IPS-NIHi7 (cell line): ENCODE results near the gene RPP40.

Source experiments
- DNase-seq: peaks from one replicate; pipeline ENCODE4 v3.0.0; 2012; ENCODE audit warnings: mixed read lengths; ENCODE audit errors: extremely low spot score

The RPP40 gene

DNA sequence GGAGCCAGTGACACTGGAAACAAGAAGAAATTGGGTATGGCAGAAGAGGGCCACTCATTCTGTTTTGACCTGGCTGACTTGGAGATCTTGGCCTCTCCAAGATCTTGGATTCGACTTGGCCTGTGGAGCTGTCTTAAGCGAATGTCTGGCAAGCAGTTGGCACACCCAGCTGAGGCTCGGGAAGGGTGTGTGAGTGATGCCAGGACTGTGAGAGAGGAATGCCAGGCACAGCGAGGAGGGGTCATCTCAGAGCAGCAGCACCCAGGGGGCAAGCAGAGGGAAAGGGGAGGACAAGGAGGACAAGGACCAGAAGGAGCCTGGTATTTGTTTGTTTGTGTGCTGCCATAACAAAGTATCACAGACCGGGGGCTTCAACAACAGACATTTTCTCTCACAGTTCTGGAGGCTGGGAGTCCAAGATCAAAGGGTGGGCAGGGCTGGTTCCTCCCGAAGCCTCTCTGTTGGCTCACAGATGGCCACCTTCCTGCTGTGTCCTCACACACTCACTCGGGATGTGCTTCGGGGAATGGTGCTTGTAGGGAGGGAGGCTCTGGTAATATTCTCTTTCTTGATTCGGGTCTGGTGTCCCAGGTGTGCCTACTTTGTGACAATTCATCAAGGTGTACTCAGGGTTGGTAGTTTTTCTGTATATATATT, 33.0 kb downstream of the RPP40 start:
- no peak for DNase-seq

GRCh38 chr6:4969609-4970285, 34.1 kb downstream of the RPP40 start:
- DNase-seq: no peak

GRCh38 chr6:4967301-4968030, 36.4 kb downstream of the RPP40 start:
- no peak for DNase-seq

- DNase-seq: no peak
Measured at GRCh38 chr6:4965562-4966389, 38.1 kb downstream of the RPP40 start.

DNA sequence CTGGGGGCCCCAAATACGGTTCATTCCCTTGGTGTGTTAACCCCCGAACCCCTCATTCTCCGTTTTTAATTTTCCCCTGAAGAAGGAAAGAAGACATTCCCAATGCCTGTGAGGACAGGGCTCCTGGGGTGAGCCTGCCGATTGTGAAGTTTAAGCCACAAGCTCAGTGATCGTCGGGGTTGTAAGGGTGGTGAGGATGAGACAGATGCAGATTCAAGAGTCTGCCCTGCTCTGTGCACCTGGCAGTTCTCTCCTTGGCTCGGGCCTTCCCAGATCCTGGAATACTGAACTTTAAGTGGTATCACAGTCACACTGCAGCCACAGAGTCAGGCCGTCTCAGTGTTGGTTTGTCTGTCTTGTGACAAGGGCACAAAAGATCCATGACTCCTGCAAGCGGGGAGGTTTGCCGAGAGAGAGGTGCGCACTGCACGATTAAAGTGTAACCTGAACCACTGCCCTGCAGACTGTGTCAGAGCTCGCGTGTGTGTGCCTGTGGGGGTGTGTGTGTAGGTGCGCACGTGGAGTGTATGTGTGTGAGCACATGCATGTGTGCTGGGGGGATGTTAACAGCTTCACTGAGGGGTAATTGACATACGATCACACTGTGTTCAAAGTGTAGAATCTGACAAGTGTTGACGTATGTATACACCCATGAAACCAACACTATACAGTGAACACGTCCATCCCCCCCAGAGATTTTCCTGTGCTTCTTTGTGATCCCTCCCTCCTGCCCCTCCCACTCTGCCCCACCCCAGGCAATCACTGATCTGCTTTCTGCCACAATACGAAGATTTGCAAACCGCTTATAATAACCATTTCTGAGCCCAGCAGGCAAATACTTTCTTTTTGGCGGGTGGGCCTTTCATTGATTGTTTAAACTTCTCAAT, 38.9 kb downstream of the RPP40 start:
- no peak for DNase-seq

DNA sequence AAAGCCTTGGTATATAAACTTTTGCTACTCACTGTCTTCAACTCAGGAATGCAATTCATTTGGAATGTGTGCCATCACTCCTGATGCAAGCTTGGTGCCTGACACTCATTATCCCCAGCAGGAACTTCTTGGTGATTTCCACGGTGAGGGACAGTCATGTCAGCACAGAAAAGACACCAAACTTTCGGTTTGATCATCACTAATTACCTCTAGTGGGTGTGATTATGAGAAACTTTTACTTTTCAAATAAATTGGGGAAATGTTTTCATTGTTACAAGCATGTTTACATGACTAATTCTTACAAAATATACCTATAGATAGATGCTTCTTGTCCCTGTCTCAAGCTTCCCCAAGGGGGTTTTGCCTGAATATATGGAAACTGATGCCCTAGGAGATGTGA, 40.9 kb downstream of the RPP40 start:
- DNase-seq: no peak

DNA sequence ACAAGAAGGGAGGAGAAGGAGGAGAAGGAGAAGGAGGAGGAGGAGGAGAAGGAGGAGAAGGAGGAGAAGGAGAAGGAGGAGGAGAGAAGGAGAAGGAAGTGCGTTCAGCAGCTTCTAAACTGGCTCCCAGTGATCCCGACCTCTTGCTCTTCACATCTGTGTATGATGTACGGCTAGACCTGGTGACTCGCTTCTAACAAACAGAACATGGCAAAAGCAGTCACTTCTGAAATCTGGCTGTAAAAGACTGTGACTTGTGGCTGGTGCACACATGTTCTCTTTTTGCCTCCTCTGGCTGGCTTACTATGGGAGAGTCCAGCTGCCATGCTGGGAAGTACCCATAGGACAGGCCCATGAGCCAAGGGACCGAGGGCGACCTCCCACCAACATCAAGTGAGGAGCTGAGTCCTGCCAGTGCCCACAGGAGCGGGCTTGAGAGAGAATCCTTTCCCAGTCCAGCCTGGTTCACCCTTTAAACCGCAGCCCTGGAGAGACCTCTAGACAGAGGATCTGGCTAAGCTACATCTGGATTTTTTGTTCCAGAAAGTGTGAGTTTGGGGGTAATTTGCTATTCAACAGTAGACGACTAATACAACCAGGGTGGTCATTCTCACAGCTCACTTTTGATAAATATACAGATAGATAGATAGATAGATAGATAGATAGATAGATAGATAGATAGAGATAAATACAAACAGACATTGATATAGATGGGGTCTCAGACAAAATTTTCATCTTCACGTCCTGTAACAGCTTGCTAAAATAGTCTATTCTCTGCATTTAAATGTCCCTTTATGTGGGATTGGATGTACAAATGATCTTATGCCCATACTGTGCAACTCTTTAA, 42.3 kb downstream of the RPP40 start:
- no peak for DNase-seq

GRCh38 chr6:4958624-4959023, 45.2 kb downstream of the RPP40 start:
- no peak for DNase-seq

- peak; percentile 60 for DNase-seq
Measured at GRCh38 chr6:4957521-4958231, 46.2 kb downstream of the RPP40 start.

- DNase-seq: no peak
Measured at GRCh38 chr6:4956625-4957024, 47.2 kb downstream of the RPP40 start.

- no peak for DNase-seq
Measured at GRCh38 chr6:4953440-4953839, 50.4 kb downstream of the RPP40 start.

- DNase-seq: peak; percentile 33
Measured at GRCh38 chr6:4950836-4951533, 52.9 kb downstream of the RPP40 start.

DNA sequence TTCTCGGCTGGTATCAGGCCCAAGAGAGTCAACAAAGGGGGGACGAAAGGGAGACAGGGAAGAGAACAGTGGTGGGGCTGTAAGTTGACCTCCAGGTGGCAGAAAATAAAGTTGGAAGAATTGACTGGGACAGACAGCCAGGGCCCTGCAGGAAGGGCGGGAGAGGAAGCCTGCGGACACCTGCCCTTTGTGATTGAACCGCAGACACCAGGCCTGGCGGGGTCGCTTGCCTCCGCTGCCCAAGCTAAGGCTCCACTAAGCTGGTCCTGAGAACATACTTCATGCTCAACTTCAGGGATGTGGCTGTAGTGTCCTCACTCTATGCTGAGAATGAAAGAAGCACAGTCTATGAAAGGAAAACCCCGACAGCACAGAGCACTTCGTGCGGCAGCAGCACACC, 53.8 kb downstream of the RPP40 start:
- DNase-seq: peak; percentile 9

DNA sequence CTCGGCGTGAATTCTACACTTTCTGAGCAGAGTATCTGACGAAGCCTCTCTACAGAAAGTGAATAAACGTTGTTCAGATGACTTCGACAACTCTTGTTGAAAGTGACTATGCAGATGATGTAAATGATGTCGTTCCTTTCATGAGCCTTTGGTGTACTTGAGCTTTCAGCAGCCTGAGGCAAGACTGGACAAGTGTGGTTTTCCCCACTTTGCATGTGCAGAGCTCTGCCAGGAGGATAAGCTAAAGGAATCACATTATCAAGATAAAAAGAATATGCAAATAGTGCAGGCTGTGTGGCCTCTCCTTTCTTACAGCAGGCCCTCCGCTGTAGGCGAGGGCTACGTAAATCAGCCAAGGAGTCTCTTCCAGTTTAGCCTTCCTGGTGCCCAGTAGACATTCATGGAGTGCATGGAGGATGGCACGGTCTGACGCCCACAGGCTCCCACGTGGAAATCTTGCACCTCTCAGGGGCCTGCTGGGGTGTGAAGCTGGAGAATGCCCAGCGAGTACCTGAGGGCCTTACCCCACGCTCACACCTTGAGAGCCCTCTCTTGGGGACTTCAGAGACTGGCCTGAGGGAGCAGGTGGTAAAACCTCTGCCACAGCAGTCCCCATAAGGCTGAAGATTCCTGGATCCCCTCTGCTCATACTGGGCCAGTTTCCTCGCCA, 54.9 kb downstream of the RPP40 start:
- DNase-seq: peak; percentile 16

- DNase-seq: no peak
Measured at GRCh38 chr6:4947716-4948115, 56.1 kb downstream of the RPP40 start.

- DNase-seq: no peak
Measured at GRCh38 chr6:4946521-4946920, 57.3 kb downstream of the RPP40 start.
